ENCODE data around the gene SPG21.

The SPG21 gene

DNA sequence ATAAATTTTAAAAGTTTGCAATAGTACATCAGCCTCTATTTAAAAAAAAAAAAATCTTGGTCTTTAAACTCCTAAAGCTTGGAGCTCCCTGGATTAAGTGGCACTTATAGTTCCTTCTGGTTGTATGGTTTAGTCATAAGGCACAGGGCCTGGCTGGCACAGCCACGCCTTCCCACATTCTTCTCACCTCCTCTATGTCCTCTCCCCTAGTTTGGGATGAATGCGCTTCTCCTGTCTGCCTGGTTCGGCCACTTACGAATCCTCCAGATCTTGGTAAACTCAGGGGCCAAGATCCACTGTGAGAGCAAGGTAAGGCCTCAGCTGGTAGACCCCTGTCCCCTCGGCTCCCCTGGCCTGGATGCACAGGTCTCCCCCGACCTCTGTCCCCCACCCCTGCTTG, 68.0 kb downstream of the SPG21 start:
- no peak for DNase-seq (ENCODE audit: low read depth)

GRCh38 chr15:64919721-64920120, 70.0 kb downstream of the SPG21 start:
- TF ChIP-seq, protein P1, sequence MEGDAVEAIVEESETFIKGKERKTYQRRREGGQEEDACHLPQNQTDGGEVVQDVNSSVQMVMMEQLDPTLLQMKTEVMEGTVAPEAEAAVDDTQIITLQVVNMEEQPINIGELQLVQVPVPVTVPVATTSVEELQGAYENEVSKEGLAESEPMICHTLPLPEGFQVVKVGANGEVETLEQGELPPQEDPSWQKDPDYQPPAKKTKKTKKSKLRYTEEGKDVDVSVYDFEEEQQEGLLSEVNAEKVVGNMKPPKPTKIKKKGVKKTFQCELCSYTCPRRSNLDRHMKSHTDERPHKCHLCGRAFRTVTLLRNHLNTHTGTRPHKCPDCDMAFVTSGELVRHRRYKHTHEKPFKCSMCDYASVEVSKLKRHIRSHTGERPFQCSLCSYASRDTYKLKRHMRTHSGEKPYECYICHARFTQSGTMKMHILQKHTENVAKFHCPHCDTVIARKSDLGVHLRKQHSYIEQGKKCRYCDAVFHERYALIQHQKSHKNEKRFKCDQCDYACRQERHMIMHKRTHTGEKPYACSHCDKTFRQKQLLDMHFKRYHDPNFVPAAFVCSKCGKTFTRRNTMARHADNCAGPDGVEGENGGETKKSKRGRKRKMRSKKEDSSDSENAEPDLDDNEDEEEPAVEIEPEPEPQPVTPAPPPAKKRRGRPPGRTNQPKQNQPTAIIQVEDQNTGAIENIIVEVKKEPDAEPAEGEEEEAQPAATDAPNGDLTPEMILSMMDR (IDR thresholded peaks at IDR 0.05; ENCODE audit: control insufficient read depth, extremely low read depth, insufficient read depth) = no peak
- no peak for DNase-seq (ENCODE audit: low read depth)
- H3K4me3 ChIP-seq (ENCODE audit: low read depth, low read length) = no peak overlapping the region

More for the DNA sequence above, 68.0 kb downstream of the SPG21 start:
- TF ChIP-seq, protein P1 (IDR thresholded peaks at IDR 0.05; ENCODE audit: control insufficient read depth, extremely low read depth, insufficient read depth) = no peak
- no peak overlapping the region for H3K4me3 ChIP-seq (ENCODE audit: low read depth, low read length)

DNA sequence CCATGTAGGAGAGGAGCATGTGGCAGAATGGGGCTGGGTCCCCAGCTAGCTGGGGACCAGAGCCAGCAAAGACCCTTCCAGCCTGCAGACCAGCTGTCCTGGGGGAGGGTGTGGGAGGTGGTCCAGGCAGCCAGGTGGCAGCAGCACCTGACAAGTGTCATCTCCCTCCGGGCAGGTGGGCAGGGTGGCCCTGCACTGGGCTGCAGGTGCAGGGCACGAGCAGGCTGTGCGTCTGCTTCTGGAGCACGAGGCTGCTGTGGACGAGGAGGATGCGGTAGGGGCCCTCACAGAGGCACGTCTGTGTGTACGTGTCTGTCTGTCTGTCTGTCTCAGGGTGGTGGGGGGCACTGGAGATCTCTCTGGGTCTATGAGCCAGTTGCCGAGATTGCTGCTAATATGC, 72.5 kb downstream of the SPG21 start:
- TF ChIP-seq, protein P1 (IDR thresholded peaks at IDR 0.05; ENCODE audit: control insufficient read depth, extremely low read depth, insufficient read depth) = no peak
- H3K4me3 ChIP-seq (ENCODE audit: low read depth, low read length) = no peak overlapping the region
- DNase-seq (ENCODE audit: low read depth) = no peak

GRCh38 chr15:64916365-64916764, 73.3 kb downstream of the SPG21 start:
- TF ChIP-seq, protein P1 (IDR thresholded peaks at IDR 0.05; ENCODE audit: control insufficient read depth, extremely low read depth, insufficient read depth) = no peak
- no peak for DNase-seq (ENCODE audit: low read depth)
- no peak overlapping the region for H3K4me3 ChIP-seq (ENCODE audit: low read depth, low read length)

DNA sequence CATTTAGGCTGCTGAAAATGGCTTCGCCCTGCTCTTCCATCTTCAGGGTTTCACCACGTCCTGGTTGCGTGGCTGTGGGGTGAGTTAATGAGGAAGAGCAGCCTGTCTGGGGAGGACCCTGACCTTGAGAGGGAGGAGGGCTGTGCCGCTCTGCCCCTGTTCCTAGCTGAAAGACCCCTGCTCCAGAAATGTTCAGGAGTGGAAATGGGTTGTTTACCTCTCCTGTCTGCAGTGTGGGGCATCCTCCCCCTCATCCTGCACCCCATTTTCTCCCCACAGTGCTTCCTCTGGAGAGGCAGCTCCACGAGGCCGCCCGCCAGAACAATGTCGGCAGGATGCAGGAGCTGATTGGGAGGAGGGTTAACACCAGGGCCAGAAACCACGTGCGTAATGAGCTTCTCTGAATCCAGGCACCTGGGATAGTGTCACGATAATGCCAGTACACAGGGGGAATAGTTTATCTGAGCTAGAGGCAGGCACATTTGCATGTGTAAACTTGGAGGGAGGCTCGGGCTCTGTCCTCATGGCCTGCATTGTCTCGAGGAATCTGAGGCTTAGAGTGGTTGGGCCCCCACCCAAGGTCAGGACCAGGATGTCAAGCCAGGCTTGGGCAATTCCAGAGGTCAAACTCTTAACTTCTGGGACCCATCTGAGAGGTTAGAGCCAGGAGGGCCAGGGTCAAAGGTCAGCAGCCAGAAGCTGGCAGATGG, 74.0 kb downstream of the SPG21 start:
- no peak overlapping the region for H3K4me3 ChIP-seq (ENCODE audit: low read depth, low read length)
- TF ChIP-seq, protein P1 (IDR thresholded peaks at IDR 0.05; ENCODE audit: control insufficient read depth, extremely low read depth, insufficient read depth) = no peak
- DNase-seq (ENCODE audit: low read depth) = no peak
